ENCODE data around the gene WDR4. TPM values are rescaled to one million over a fixed set of nuclear protein-coding genes. Genes with fewer than 3 reads are reported as not detected.

Gene WDR4
- total and polyA plus RNA-seq, 10 of the 15 experiments (the other 5 are each of a cell fraction or from before 2014, with no cell fraction given) = 2.1 to 45.3 (median 18.7) TPM

GRCh38 chr21:42892931-42893755 lies 13.8 kb upstream of the WDR4 start, which contains the start of gene NDUFV3 (continued):
- TF ChIP-seq TAF1 (IDR thresholded peaks at IDR 0.05; ENCODE audit: borderline replicate concordance, low read depth, low read length) = peak; percentile 86; the same call in 1 of the 2 replicates
- peak; percentile 81 for TF ChIP-seq NR2F1 (conservative IDR thresholded peaks at IDR 0.05)
- peak; percentile 99 for TF ChIP-seq POLR2A (IDR thresholded peaks at IDR 0.05; ENCODE audit: low read depth, low read length)
- peak; percentile 82 for TF ChIP-seq DPF2 (IDR thresholded peaks at IDR 0.05)
- peak; percentile 5; the same call in 1 of the 2 replicates for TF ChIP-seq PAX5 (IDR thresholded peaks at IDR 0.05; ENCODE audit: borderline replicate concordance, low read depth, low read length)
- TF ChIP-seq RUNX3 (IDR thresholded peaks at IDR 0.05; ENCODE audit: low read length) = peak; percentile 3; the same call in 1 of the 2 replicates
- peak; percentile 12; the same call in 1 of the 2 replicates for TF ChIP-seq MXI1 (IDR thresholded peaks at IDR 0.05; ENCODE audit: low read depth, low read length)
- TF ChIP-seq ASH2L (IDR thresholded peaks at IDR 0.05; ENCODE audit: borderline replicate concordance, low read depth) = no peak
- TF ChIP-seq ZNF274 (IDR thresholded peaks at IDR 0.05; ENCODE audit: insufficient read depth, insufficient read length) = no peak
- peak; percentile 46; the same call in 1 of the 2 replicates for TF ChIP-seq RELB (IDR thresholded peaks at IDR 0.05; ENCODE audit: low read depth)
- no peak for TF ChIP-seq MEF2B (IDR thresholded peaks at IDR 0.05; ENCODE audit: partially characterized antibody, poor library complexity, severe bottlenecking)
- peak; percentile 53 for TF ChIP-seq BCL3 (IDR thresholded peaks at IDR 0.05; ENCODE audit: borderline replicate concordance, insufficient read depth, low read depth, low read length, poor library complexity, severe bottlenecking)
- TF ChIP-seq EED (IDR thresholded peaks at IDR 0.05; ENCODE audit: low read depth) = no peak
- TF ChIP-seq RB1 (IDR thresholded peaks at IDR 0.05; ENCODE audit: borderline replicate concordance) = peak; percentile 63; the same call in 1 of the 2 replicates
- 0 out of 2 replicates have a peak, but pooled peaks have one; percentile 32 for TF ChIP-seq NR2C1 (IDR thresholded peaks at IDR 0.05)
- peak; percentile 77 for TF ChIP-seq SMARCA5 (IDR thresholded peaks at IDR 0.05)
- TF ChIP-seq POLR2AphosphoS2 (IDR thresholded peaks at IDR 0.05; ENCODE audit: low read depth, low read length) = peak; percentile 82; the same call in 1 of the 2 replicates
- TF ChIP-seq E2F8 (IDR thresholded peaks at IDR 0.05; ENCODE audit: low read depth, partially characterized antibody) = no peak
- TF ChIP-seq SMAD5 (IDR thresholded peaks at IDR 0.05; ENCODE audit: low read depth) = 0 out of 2 replicates have a peak, but pooled peaks have one; percentile 65
- no peak for TF ChIP-seq KLF5 (IDR thresholded peaks at IDR 0.05; ENCODE audit: partially characterized antibody)
- TF ChIP-seq CREM (IDR thresholded peaks at IDR 0.05; ENCODE audit: low read depth) = peak; percentile 78
- no peak for TF ChIP-seq RCOR1 (conservative IDR thresholded peaks at IDR 0.05; ENCODE audit: low read depth, low read length)
- TF ChIP-seq NKRF (conservative IDR thresholded peaks at IDR 0.05) = peak; percentile 92
